HG03460 (cell line): ENCODE results near the gene MUC5B.

Experiments
- ATAC-seq: cut with Tn5 transposase; IDR thresholded peaks from one replicate; pipeline ENCODE4 v1.9.1; 2021; ENCODE audit not compliant: unreplicated experiment

MUC5B gene

DNA sequence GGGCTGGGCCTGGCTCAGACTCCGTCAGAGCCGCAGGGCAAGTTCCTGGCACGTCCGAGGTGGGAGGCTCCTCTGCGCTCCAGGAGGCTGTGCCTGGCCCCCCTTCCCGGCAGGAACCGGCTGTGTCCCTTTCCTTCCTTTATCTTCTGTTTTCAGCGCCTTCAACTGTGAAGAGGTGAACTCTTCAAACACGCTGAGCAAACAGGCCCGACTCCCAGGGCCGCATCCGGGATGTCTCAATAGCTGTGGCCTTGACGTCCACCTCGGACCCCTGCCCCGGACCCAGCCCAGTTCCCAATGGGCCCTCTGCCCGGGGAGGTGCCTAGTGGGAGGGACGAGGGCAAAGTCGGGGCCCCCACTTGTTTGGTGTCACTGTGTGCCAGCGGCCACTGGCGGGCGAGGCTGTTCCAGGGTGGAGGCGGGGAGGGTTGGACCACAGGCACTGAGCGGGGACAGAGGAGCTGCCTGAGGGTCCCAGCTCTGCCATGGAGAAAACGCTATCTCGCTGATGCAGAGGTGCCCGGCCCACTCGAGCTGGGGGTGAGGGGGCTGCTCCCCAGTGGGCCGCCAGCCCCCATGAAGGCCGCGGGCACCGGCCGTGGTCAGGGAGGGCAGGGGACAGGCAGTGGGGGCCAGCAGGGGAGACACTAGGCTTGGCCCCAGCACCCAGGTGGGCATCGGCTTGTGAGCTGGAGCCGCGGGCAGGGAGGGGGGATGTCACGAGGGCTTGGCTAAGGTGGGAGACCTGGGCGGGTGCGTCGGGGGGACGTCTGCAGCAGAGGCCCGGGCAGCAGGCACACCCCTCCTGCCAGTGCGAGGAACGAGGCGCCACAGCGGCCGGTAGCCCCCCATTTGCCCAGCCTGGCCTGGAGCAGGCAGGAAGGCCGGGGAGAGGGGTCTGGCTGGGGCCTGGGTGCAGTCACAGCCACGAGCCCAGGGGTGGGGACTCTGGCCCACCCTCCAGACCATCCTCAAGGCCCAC, 2.7 kb upstream of the MUC5B start:
- no peak for ATAC-seq

DNA sequence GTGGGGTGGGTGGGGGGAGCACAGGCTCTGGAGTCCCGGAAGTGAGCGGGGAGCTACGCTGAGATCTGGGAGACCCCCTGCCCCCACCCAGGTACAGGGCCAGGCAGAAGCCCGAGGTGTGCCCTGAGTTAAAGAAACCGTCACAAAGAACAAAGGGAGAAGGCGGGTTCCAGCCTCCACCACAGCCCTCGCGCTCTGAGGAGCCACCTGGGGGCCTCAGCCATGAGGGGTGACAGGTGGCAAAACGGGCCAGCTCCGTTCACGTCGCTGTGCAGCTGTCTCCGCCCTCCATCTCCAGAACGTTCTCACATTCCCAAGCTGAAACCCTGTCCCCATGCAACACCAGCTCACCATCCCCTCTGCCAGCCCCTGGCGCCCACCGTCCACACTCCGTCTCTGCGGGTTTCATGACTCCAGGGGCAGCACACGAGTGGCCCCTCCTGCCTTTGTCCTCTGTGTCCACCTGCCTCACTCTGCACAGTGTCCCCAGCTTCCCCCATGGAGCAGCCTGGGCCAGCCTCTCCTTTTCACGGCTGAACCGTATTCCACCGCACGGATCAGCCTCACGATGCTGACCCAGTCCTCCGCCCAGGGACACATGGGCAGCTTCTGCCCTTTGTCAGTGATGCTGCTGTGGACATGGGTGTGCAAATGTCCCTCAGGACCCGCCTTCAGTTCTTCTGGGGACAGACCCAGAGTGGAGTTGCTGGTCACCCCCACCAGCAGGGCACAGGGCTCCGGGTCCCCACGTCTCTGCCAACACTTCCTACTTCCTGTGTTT, 1.7 kb upstream of the MUC5B start:
- no peak for ATAC-seq

GRCh38 chr11:1221848-1222311, 986 bp upstream of the MUC5B start:
- no peak for ATAC-seq

GRCh38 chr11:1223346-1224110, 662 bp downstream of the MUC5B start:
- no peak for ATAC-seq

DNA sequence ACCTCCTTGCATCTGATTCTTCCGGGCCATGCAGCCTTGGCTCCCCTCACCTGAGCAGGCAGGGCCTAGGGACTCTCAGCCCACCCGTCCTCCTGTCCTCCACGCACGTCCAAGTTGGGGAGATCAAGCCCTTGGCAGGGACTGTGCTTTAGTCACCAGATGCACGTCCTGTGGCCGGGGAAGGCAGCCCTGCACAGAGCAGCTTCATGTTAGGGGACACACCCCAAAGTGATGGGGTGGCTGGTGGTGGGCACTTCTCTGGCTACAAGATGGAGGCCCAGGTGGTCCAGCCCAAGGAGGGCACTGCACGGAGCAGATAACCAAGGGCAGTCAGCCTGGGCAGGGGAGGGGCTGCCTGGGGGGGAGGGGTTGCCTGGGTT, 1.2 kb downstream of the MUC5B start:
- no peak for ATAC-seq

DNA sequence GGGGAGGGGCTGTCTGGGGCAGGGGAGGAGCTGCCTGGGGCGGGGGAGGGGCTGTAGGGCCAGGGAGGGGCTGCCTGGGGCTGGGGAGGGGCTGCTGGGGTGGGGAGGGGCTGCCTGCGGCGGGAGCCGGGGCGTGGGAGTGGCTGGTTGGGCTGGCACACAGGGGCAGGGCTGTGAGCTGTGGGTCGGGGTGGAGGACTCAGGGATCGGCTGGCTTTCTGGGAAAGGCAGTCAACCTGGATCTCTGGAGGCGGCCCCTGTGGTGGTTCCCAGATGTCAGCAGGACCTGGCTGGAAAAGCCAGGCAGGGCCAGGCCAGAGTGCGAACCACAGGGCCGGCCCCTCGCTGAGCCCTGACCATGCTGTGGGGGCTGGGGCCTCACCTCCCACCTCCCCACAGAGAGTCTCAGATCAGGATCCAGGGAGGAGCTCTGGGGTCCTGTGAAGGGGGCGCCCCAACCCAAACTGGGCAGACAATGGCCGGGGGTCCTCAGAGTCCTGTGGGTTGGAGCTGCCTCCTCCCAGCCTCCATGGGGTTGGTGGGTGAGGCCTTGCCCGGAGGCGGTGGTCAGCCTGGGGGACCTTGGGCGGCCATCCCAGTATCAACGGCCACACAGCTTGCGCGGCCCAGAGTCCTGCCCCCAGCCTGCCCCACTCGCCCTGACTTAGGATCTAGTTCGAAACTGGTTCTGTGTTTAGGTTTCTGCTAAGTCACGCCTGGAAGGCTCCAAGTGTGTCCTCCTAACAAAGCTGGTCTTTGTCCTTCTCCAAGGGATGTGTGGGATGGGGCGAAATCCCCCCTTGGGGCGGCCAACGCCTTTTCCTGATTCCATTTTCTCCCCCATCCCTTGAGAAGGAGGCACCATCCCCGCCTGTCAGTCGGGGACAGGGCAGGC, 1.9 kb downstream of the MUC5B start:
- no peak for ATAC-seq

DNA sequence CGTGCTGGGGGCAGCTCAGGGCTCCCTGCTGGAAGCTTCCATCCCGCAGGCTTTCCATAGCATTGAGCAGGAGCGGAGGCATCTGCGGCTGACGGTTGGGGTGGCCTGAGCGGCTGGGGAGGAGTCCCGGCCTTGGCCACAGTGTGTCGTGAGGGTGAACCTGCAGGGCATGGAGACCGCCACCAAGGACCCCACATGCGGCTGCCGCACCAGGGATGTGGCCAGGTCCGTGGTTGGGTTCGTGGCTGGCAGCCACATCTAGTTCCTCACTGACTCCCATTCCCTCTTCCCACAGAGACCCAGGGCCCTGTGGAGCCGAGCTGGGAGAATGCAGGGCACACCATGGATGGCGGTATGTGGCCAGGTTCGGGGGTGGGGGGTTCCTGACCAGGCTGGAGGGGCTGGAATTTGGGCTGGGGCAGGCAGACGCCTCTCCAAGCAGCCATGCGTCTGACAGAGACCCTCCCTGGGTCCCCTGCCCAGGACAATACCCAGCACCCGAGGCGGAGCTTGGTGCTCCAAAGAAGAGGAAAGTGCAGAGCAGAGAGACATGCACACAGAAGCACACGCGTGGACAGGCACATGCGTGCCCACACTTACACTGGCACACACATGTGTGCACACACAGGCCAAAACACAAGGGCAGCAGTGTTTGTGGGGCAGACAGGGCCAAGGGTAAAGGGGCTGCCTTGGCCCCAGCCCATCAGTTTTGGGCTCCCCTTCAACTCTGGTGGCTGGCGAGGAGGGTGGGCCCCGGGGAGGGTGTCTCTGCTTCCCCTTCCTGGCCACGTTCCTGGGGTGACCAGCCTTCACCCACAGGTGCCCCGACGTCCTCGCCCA, 2.7 kb downstream of the MUC5B start:
- ATAC-seq, result no peak

- ATAC-seq, result no peak
Measured at GRCh38 chr11:1226226-1226985, 3.5 kb downstream of the MUC5B start.

- no peak for ATAC-seq
Measured at GRCh38 chr11:1226986-1227550, 4.2 kb downstream of the MUC5B start.

DNA sequence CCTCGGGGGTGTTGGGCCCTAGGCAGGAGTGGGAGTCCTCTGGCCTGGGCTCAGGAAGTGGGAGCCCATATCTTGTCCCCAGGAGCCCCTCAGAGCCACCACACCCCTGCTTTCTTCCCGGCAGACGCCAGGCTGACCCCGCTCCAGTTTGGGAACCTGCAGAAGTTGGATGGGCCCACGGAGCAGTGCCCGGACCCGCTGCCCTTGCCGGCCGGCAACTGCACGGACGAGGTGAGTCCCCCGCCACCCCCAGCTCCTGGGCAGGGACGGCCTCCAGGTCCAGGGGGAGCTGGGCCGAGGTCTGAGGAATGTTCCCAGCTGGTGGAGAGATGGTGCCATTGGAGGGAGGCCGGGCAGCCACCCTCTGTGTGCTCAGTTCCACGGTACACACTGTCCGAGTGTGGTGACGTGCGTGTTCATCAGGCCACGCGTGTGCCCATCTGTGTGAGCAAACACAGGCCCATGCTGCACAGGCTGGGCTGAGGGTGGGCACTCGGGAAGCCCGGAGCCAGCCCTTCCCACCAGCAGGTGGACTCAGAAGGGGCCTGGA, 4.8 kb downstream of the MUC5B start:
- no peak for ATAC-seq

- no peak for ATAC-seq
Measured at GRCh38 chr11:1228101-1228821, 5.4 kb downstream of the MUC5B start.

DNA sequence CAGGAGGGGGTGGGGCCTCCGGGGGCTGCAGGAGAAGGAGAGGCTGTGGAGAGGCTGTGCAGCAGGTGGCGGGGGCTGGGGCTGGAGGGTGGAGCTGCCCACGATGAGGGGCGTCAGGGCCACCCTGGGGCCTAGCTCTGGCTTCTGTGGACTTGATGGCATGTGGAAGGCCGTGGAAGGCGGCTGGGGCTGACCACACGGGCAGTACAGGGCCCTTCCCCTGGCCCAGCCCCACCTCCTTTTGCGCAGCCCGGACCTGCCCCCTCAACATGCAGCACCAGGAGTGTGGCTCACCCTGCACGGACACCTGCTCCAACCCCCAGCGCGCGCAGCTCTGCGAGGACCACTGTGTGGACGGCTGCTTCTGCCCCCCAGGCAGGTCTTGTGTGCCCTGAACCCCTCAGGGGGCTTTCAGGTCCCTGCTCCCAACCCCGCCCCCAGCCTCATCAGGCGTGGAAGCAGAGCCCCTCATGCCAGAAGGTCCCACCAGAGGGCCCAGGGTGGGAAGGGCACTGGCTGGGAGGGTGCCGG, 6.1 kb downstream of the MUC5B start:
- ATAC-seq, result no peak

- no peak for ATAC-seq
Measured at GRCh38 chr11:1229471-1230120, 6.7 kb downstream of the MUC5B start.

DNA sequence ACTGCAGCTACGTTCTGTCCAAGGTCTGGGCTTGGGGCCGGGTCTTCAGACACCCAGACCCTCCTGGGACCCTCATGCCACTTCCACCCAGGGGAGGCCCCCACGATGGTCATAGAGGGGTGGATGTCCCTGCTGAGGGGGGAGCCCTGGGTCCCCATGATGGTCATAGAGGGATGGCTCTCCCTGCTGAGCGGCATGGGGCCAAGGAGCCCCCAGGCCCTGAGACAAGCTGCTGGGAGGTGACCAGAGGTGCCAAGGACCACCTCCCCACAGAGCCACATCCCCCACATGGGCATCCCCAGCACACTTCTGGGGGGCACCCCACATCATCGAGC, 7.2 kb downstream of the MUC5B start:
- no peak for ATAC-seq

- no peak for ATAC-seq
Measured at GRCh38 chr11:1230456-1231395, 7.9 kb downstream of the MUC5B start.
